Body of pancreas (tissue), 4 donors: Measurements from ENCODE around the gene PDGFA. TPM values are rescaled to one million over a fixed set of nuclear protein-coding genes. Genes with fewer than 3 reads are reported as not detected.
A peak's percentile ranks its signal among the peaks of the same experiment; 100 is the strongest.

Experiments
- ATAC-seq: fragments of 150-250 bp; one replicate; pipeline ENCODE4 v1.9.1; 2016
- DNase-seq, 4 donors: peaks; one replicate each; pipeline ENCODE4 v3.0.0-alpha.2; 2019
- H3K27ac ChIP-seq, 4 donors: fragments of 200-600 bp; sonication (generic); 1 replicate in 3 of 4; 2 replicates in 1 of 4; pipeline versions ENCODE4 v1.5.1 to v1.6.1; 2016 to 2019; ENCODE audit warnings: mild to moderate bottlenecking in 1 of 4, mixed read lengths in 1 of 4, moderate library complexity in 1 of 4
- H3K27me3 ChIP-seq, 2 donors: fragments of 200-600 bp; sonication (generic); one replicate each; pipeline ENCODE4 v1.6.0; 2016; ENCODE audit warnings: mild to moderate bottlenecking in 1 of 2
- H3K36me3 ChIP-seq, 2 donors: fragments of 200-600 bp; sonication (generic); replicated peaks in 1 of 2; 2 replicates each; pipeline ENCODE4 v1.5.1; 2016; ENCODE audit warnings: low read depth in 2 of 2; ENCODE audit not compliant: insufficient read depth in 1 of 2
- H3K4me1 ChIP-seq: fragments of 200-600 bp; sonication (generic); one replicate; pipeline ENCODE4 v1.6.0; 2016
- H3K4me3 ChIP-seq, 2 donors: fragments of 200-600 bp; sonication (generic); 1 replicate in 1 of 2; 2 replicates in 1 of 2; pipeline ENCODE4 v1.5.1; 2016 to 2019
- H3K9me3 ChIP-seq, 3 donors: fragments of 200-600 bp; sonication (generic); 1 replicate in 2 of 3; 2 replicates in 1 of 3; pipeline ENCODE4 v1.5.1; 2016
- POLR2A ChIP-seq, 3 donors: fragments of 450-650 bp; IDR thresholded peaks; one replicate each; pipeline ENCODE4 v1.6.1; 2016; ENCODE audit warnings: antibody characterized with exemption in 3 of 3, mild to moderate bottlenecking in 2 of 3
- WGBS, 2 donors: methylation state at CpG; one replicate each; pipeline ENCODE4 v1.1.5; 2017; 5-methylcytosine and 5-hydroxymethylcytosine counted together
- intact Hi-C: fragments of 100-400 bp; cut with DNase I; formaldehyde crosslinking; loops from one replicate; pipeline ENCODE4 v1.15.1; 2023
- total RNA-seq, 2 donors: library from RNA; depleted of rRNA; stranded (reverse); fragments of >200 nt; gene quantifications; one replicate each; pipeline ENCODE4 v1.1.0, GENCODE V29; 2016
- TF ChIP-seq, protein P1 (sequence below), 7 experiments: fragments of 450-650 bp in 4 of 7; fragments of 200-600 bp in 3 of 7; sonication (generic) in 3 of 7; IDR thresholded peaks; one replicate each; pipeline ENCODE4 v1.5.1; 2016 to 2019; ENCODE audit warnings: antibody characterized with exemption in 7 of 7

The PDGFA gene
- total RNA-seq, 2 donors from 2014 or later, result 58.6 to 59.3 TPM

DNA sequence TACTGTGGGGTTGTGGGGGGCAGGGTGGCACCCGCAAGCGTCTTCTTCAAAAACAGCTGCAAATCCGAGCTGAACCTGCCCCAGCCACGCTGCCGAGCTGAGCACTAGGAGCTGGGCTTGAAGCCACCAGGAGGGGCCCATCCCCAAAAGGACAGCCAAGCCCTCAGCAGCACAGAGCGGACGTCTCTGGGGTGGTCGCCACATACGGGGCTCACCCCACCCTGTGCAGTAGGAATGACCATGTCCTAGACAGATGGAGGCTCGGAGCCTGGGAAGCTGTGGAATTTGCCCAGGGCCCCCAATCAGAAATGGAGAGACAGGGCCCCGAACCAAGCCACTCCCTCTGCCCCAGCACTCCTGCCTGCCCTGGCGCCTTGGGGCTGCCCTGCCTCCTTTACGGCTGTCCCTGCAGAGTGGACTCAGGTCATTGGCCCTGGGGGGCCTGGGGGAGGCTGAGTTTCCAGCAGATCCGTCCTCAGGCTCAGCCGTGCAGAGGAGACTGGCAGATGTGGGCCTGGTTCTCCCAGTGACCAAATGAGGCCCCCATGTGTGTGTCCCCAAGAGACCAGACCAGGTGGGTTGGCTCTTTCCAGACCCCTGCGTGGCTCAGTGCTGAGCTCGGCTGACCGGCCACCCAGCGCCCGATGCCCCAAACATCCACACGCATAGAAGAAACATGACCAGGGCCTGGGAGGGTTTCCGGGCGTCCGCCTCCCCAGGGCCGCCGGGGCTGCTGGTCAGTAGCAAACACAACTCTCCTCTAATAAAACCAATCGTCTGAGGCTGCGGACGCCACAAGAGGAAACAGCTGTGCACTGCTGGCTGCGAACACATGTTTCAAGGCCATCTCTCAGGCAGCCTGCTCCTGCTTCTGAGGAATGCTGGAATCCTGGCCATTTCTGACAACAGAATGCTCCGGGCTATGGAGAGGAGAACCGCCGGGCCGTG is 54.9 kb downstream of the PDGFA start:
- intact Hi-C loops, result no loop called here
- H3K4me3 ChIP-seq, result no peak overlapping the region
- H3K36me3 ChIP-seq, result no peaks in the 10 kb centered on the region
- ATAC-seq, result no peak
- no peaks in the 10 kb centered on the region for H3K9me3 ChIP-seq
- WGBS, 2 donors, result 61 to 84% methylated on average over 5 to 34 of the region's 34 CpGs
- DNase-seq, result peak in 3 of 4 donors; percentile 36 to 42 (median 39)
- no peaks in the 10 kb centered on the region for H3K27me3 ChIP-seq
- no peak overlapping the region for H3K27ac ChIP-seq
- H3K4me1 ChIP-seq, result peaks cover 17% of the 10 kb centered on the region
- TF ChIP-seq, protein P1, sequence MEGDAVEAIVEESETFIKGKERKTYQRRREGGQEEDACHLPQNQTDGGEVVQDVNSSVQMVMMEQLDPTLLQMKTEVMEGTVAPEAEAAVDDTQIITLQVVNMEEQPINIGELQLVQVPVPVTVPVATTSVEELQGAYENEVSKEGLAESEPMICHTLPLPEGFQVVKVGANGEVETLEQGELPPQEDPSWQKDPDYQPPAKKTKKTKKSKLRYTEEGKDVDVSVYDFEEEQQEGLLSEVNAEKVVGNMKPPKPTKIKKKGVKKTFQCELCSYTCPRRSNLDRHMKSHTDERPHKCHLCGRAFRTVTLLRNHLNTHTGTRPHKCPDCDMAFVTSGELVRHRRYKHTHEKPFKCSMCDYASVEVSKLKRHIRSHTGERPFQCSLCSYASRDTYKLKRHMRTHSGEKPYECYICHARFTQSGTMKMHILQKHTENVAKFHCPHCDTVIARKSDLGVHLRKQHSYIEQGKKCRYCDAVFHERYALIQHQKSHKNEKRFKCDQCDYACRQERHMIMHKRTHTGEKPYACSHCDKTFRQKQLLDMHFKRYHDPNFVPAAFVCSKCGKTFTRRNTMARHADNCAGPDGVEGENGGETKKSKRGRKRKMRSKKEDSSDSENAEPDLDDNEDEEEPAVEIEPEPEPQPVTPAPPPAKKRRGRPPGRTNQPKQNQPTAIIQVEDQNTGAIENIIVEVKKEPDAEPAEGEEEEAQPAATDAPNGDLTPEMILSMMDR (IDR thresholded peaks at IDR 0.05), result no peak
- TF ChIP-seq POLR2A (IDR thresholded peaks at IDR 0.05), result no peak

- no peak for TF ChIP-seq POLR2A (IDR thresholded peaks at IDR 0.05)
- TF ChIP-seq, protein P1 (IDR thresholded peaks at IDR 0.05), result no peak
- Histone ChIP-seq H3K36me3 (no peaks in the 10 kb centered on the region), H3K27ac (no peak overlapping the region), H3K27me3 (no peaks in the 10 kb centered on the region), H3K4me3 (no peak overlapping the region), H3K9me3 (no peaks in the 10 kb centered on the region), H3K4me1 (peaks cover 17% of the 10 kb centered on the region)
- no peak for ATAC-seq
- intact Hi-C loops, result no loop called here
- DNase-seq, result no peak
- 91 to 92% methylated on average over 30 to 34 of the region's 35 CpGs for WGBS, 2 donors
These were observed 55.7 kb downstream of the PDGFA start for GRCh38 chr7:463817-464453.

- H3K27me3 ChIP-seq, result no peaks in the 10 kb centered on the region
- intact Hi-C loops, result no loop called here
- H3K9me3 ChIP-seq, result no peaks in the 10 kb centered on the region
- H3K27ac ChIP-seq, result no peak overlapping the region
- H3K36me3 ChIP-seq, result no peaks in the 10 kb centered on the region
- WGBS, 2 donors, result 96 to 97% methylated on average over 14 to 31 of the region's 36 CpGs
- no peak for DNase-seq
- H3K4me3 ChIP-seq, result no peak overlapping the region
- H3K4me1 ChIP-seq, result peaks cover 17% of the 10 kb centered on the region
- no peak for TF ChIP-seq POLR2A (IDR thresholded peaks at IDR 0.05)
- TF ChIP-seq, protein P1 (IDR thresholded peaks at IDR 0.05), result no peak
- no peak for ATAC-seq
These were observed 56.3 kb downstream of the PDGFA start for GRCh38 chr7:463362-463781.

DNA sequence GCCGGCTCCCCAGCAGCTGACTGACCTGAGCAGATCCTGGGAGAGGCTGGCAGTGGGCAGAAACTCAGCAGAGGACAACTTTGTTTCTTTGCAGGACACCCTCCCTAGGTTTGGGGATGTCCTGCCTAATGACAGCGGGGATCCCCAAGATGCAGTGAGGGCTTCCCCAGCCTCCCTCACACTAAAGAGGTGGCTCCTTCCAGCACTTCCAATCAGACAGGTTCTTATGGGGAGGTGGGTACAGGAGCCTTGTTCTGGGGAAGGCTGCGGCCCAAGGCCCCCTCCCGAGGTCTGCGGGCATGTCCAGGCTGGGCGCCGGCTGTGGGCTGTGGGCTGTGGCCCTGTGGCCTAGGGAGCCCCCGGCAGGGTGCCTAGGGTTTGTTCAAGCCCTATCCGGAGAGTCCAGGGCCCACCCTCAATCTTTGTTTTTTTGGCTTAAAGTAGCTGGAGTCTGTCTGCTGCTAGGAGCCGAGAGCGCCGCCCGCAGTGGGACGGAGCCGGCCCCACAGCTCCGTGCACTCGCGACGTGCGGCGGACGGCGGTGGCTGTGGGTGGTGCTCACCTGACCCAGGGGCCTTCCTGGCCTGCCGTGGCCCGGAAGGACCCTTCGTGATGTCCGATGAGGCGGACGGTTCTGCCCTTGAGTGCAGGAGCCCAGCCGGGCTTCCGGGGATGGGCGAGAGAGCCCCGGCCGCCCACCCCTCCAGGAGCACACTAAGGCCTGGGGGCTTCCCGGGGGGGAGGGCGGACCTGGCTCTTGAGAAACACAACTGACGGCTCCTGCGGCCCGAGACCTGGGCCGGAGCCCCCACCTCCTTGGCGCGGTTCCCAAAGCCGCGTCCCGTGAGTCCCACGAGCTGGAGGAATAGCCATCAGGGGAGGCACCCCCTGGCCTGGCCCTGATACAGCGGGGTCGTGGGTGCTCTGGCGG is 57.2 kb downstream of the PDGFA start:
- no peaks in the 10 kb centered on the region for H3K9me3 ChIP-seq
- no peak for ATAC-seq
- WGBS, 2 donors, result 85 to 88% methylated on average over 4 to 44 of the region's 49 CpGs
- H3K36me3 ChIP-seq, result no peaks in the 10 kb centered on the region
- TF ChIP-seq, protein P1 (IDR thresholded peaks at IDR 0.05), result no peak
- TF ChIP-seq POLR2A (IDR thresholded peaks at IDR 0.05), result no peak
- H3K4me3 ChIP-seq, result no peak overlapping the region
- H3K27ac ChIP-seq, result no peak overlapping the region
- intact Hi-C loops, result no loop called here
- peaks cover 17% of the 10 kb centered on the region for H3K4me1 ChIP-seq
- H3K27me3 ChIP-seq, result no peaks in the 10 kb centered on the region
- no peak for DNase-seq
